Uterus (tissue), 2 donors: ENCODE results near the gene ASIC4.

Experiments
- POLR2A ChIP-seq, 2 donors: fragments of 450-650 bp; IDR thresholded peaks; one replicate each; pipeline ENCODE4 v1.6.1; 2016; ENCODE audit warnings: antibody characterized with exemption in 2 of 2, mild to moderate bottlenecking in 1 of 2, moderate library complexity in 1 of 2
- TF ChIP-seq, protein P1 (sequence below), 4 experiments: fragments of 200-600 bp in 2 of 4; fragments of 450-650 bp in 2 of 4; sonication (generic) in 2 of 4; IDR thresholded peaks; one replicate each; pipeline ENCODE4 v1.5.1; 2016 to 2019; ENCODE audit warnings: antibody characterized with exemption in 4 of 4, mild to moderate bottlenecking in 2 of 4, moderate library complexity in 1 of 4

DNA sequence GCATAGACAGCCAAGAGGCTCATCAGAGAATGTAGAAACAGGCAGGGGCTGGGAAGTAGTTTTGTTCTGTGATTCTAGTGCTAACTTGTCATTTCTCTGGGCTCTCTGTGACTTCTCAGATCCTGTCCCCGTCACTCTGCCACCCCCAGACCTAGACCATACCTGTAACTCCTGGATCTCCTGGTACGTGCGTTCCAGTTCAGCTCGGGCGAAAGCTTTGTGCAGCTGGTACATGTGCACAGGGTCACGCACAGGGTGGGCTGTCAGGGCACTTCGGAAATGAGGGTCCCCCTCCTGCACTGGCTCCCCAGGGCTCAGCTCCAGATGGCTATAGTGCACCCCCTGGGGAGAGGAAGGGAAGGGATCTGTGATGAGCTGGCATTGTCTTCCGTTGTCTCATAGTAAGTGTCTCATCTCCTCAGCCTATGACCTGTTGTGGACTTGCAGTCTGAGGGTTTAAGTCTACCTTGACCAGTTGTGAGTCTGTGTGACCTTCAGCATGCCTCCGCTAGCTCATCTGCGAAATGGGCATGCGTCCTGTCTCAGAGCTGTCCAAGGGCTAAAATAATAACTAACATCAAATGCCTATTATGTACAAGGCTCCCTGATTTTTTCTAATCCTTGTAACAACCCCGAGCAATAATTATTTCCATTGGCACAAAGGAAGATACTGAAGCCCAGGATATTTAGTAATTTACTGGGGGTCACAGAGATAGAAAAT, 26.7 kb downstream of the ASIC4 start:
- TF ChIP-seq, protein P1, sequence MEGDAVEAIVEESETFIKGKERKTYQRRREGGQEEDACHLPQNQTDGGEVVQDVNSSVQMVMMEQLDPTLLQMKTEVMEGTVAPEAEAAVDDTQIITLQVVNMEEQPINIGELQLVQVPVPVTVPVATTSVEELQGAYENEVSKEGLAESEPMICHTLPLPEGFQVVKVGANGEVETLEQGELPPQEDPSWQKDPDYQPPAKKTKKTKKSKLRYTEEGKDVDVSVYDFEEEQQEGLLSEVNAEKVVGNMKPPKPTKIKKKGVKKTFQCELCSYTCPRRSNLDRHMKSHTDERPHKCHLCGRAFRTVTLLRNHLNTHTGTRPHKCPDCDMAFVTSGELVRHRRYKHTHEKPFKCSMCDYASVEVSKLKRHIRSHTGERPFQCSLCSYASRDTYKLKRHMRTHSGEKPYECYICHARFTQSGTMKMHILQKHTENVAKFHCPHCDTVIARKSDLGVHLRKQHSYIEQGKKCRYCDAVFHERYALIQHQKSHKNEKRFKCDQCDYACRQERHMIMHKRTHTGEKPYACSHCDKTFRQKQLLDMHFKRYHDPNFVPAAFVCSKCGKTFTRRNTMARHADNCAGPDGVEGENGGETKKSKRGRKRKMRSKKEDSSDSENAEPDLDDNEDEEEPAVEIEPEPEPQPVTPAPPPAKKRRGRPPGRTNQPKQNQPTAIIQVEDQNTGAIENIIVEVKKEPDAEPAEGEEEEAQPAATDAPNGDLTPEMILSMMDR (IDR thresholded peaks at IDR 0.05), result no peak
- no peak for TF ChIP-seq POLR2A (IDR thresholded peaks at IDR 0.05)
